NCI-H510A treated with DMSO at 0.1 percent for 48 hours (cell line): ENCODE measurements around the gene TCN1.

Experiments used
- DNase-seq: peaks from one replicate; lab custom pipeline; 2025; lab: John Stamatoyannopoulos, UW

The TCN1 gene

DNA sequence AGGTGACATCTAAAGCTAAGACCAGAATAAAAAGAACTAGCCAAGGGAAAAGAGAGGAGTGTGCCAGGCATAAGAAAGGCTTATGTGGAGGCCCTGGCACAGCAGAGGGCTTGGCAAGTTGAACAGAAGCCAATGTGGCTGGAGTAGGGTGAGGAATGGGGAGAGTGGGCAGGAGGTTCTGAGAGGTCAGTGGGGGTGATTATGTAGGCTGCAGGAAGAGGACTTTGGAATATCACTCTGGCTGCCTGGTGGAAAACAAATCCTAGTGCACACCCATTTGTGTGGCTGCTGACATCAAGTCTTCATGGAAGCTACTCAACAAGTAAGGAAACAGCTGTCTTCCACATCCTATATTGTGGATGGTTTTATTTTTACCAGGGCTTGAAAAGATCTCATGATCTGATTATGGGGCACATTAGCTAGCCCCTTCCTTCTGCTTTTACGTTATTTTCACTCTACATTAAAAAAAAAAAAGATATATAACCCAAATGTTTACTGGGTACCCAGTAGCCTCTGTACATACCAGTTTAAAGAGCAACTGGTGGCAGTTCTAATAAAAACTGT lies 59.2 kb downstream of the TCN1 start:
- no peak for DNase-seq

DNA sequence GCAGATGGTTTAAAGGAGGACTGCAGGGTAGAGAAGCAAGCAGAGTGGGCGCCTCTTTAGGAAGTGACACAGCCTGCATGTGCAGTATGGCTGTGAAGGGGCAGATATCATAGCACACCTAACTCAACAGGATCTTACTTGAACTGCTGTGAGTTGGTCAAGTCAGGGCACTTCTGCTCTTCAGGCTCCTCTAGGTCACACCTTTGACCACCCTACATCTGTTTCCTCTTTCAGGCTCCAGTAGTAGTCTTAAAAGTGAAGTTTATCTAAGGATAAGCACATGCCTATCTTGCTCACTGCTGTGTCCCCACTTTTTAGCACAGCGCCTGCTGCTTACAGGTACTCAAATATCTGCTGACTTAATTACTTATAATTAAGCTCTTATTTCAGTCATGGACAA lies 62.2 kb downstream of the TCN1 start:
- DNase-seq: no peak
